GM08714 (cell line): ENCODE measurements around the gene ADAMTSL1.

Experiments
- H3K4me3 ChIP-seq: fragments of 200-500 bp; sonication (Bioruptor generic); 2 replicates; pipeline ENCODE4 v1.5.1; 2014; ENCODE audit warnings: mild to moderate bottlenecking, low read length, inconsistent platforms
- ZNF274 ChIP-seq: IDR thresholded peaks from 2 replicates; pipeline ENCODE4 v1.6.1; 2012; ENCODE audit warnings: mild to moderate bottlenecking, low read depth, low read length

The ADAMTSL1 gene

GRCh38 chr9:18705796-18706392 lies 231.9 kb downstream of the ADAMTSL1 start:
- no peak for TF ChIP-seq ZNF274
- H3K4me3 ChIP-seq: no peak overlapping the region

DNA sequence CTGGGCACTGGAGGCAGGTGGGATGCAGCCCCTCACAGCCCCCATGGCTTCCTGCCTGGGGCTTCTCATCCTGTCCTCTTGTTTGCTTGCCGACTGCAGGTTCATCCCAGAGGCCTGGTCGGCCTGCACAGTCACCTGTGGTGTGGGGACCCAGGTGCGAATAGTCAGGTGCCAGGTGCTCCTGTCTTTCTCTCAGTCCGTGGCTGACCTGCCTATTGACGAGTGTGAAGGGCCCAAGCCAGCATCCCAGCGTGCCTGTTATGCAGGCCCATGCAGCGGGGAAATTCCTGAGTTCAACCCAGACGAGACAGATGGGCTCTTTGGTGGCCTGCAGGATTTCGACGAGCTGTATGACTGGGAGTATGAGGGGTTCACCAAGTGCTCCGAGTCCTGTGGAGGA lies 232.7 kb downstream of the ADAMTSL1 start:
- TF ChIP-seq ZNF274: no peak
- H3K4me3 ChIP-seq: no peak overlapping the region

DNA sequence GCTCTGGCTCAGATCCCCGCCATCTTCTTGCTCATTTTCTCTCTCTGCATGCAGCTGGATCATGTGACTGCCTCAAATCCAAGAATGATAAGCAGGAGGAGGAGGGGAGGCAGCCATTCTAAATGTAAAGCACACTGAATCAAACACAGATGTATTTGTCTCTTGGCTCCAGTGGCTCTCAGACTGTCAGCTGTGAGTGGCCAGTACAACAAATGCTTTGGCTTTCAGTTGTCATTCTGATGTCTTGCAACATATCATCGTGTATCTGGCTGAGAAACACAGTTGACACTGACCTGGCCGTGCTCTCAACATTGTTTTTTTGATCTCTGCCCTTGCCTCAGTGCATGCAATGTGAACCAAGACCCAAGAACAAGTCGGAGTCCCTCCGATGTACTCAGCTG lies 233.1 kb downstream of the ADAMTSL1 start:
- TF ChIP-seq ZNF274: no peak
- no peak overlapping the region for H3K4me3 ChIP-seq

DNA sequence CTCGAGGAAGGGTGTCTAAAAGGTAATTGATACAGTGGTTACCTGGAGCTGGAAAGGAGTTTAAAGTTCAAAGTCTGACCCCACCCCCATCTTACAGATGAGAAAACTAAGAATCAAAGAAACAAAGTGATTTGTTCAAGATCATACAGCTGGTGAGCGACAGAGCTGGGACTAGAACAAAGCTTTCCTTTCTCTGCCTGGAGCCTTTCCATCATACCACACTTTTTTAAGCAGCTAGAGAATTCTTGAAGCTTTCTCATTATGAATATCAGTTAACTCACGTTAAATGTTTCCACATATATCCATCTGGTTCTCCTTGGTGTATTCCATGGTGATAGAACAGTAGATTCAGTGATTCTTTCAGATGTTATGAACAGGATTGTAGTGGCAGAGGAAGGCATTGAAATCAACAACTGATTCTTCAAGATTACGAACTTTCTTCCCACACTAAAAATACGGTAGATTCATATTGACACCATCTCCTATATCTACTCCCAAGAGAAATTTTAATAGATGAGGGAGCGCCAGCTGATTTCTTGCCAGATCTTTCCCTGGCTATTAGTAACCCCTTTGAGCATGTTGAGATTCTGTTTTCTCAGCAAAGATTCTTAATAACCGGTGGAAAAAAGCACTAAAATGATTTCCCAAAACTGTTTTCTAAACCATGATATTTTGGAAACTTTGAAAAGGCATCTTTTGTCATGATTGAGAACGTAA lies 233.7 kb downstream of the ADAMTSL1 start:
- TF ChIP-seq ZNF274: no peak
- H3K4me3 ChIP-seq: no peak overlapping the region

DNA sequence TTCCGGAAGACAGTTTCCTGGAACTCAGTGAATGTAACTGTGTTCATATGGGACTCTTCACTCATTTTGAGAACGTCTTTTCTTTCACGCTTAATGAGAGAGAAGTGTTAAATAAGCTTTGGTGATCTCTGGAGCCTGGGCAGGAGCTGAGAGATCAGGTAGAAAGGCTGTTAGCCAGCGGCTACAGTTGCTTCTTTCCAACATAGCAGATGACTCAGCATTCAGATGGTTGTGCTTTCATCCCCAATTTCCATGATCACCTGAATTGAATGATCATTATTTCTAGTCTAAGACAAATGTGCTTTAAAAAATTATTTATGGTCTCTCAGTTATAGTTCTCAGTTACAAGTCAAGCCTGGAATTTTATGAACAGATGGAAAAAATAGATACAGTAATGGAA lies 234.5 kb downstream of the ADAMTSL1 start:
- no peak for TF ChIP-seq ZNF274

GRCh38 chr9:18710065-18710464 lies 236.1 kb downstream of the ADAMTSL1 start:
- no peak overlapping the region for H3K4me3 ChIP-seq
- no peak for TF ChIP-seq ZNF274

More for the DNA sequence above, 234.5 kb downstream of the ADAMTSL1 start:
- no peak overlapping the region for H3K4me3 ChIP-seq

GRCh38 chr9:18717759-18718158 lies 243.8 kb downstream of the ADAMTSL1 start:
- H3K4me3 ChIP-seq: no peak overlapping the region

DNA sequence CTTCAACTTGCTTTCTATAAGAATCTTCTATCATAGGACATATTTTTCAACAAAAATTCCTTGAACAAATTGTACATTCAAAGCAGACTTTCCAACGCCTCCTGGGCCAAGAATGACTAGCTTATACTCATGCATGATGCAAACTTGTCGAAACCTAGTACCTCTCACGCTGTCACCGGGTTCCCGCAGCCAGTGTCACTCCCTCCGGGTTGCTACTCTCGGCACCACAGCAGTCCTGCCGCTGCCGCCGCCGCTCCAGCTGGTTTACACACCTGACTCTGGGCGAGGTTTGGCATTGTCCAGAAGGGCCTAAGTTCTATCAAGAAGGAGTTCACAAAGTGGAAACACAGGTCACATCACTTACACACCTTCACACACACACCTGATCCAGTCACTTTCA lies 244.4 kb downstream of the ADAMTSL1 start:
- H3K4me3 ChIP-seq: no peak overlapping the region
- no peak for TF ChIP-seq ZNF274

More at GRCh38 chr9:18717759-18718158, 243.8 kb downstream of the ADAMTSL1 start:
- no peak for TF ChIP-seq ZNF274

- TF ChIP-seq ZNF274: no peak
Observed at GRCh38 chr9:18718932-18719331, 245.0 kb downstream of the ADAMTSL1 start.

DNA sequence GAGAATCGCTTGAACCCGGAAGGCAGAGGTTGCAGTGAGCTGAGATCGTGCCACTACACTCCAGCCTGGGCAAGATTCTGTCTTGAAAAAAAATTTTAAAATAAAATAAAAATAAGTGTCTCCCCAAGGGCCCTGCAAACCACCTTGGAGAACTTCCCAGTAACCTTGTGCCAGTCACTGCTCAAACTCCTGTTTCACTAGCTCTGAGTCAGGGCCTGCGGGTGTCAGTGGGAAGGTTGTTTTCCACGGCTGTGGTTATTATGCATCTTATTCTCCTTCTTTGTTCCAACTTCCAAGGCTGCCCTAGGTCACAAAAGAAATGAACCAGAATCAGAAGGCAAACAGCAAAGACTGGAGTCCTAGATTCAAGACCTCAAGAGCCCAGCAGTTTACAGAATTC lies 246.7 kb downstream of the ADAMTSL1 start:
- no peak overlapping the region for H3K4me3 ChIP-seq
- no peak for TF ChIP-seq ZNF274

More at GRCh38 chr9:18718932-18719331, 245.0 kb downstream of the ADAMTSL1 start:
- no peak overlapping the region for H3K4me3 ChIP-seq

GRCh38 chr9:18721267-18721994 lies 247.5 kb downstream of the ADAMTSL1 start:
- TF ChIP-seq ZNF274: no peak
- H3K4me3 ChIP-seq: no peak overlapping the region

DNA sequence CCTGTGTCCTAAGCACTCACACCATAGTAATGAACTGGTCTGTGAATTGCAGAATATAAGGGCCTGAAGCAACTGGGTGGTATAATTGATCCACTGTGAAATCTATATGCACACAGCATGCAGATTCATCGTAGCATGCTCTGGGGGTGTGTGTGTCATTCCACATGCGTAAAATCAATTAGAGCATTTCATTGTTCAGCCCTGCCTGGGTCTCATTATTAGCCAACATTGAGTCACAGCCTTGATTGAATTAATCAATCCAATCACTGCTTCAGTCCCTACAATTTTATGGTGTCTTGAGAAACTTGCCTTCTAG lies 248.0 kb downstream of the ADAMTSL1 start:
- no peak for TF ChIP-seq ZNF274
- H3K4me3 ChIP-seq: no peak overlapping the region

DNA sequence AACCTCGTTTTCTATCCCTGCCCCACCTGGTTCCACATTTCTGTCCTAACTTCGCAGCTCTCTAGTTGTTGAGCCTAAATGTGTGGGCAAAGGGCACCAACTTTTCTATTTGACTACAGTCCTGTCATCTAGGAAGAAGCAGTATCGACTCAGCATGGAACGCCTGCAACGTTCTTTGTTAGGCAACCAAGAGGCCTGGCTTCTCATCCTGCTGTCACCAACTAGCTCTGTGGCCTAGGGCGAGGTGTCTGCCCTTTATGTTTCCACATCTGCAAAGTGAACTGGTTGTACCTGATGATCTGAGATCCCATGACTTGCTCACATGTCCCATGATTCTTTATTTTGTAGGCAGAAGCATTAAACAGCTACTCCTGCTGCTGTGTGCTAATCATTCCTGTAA lies 248.9 kb downstream of the ADAMTSL1 start:
- H3K4me3 ChIP-seq: no peak overlapping the region
- TF ChIP-seq ZNF274: no peak

DNA sequence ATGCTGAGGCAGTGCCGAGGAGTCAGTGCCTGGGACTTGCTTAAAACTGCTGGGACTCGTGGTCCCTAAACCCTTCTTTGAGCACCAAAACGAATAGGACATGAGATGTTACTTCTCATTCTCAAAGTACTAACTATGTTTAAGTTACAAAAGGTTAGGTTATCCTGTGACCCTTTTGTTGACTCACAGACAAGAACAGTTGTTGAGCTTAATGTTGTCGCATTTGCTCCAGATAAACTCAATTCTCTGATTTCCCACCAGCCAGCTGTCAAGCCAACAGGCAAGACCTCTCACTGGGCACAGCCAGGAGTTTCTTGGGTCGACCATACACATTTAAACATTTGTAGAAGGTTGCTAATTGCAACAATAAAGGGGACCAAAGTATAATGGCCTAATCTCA lies 249.4 kb downstream of the ADAMTSL1 start:
- H3K4me3 ChIP-seq: no peak overlapping the region
- TF ChIP-seq ZNF274: no peak

- TF ChIP-seq ZNF274: no peak
- no peak overlapping the region for H3K4me3 ChIP-seq
Observed at GRCh38 chr9:18726546-18726945, 252.6 kb downstream of the ADAMTSL1 start.
